ENCODE results near the gene AGTRAP.

AGTRAP gene

DNA sequence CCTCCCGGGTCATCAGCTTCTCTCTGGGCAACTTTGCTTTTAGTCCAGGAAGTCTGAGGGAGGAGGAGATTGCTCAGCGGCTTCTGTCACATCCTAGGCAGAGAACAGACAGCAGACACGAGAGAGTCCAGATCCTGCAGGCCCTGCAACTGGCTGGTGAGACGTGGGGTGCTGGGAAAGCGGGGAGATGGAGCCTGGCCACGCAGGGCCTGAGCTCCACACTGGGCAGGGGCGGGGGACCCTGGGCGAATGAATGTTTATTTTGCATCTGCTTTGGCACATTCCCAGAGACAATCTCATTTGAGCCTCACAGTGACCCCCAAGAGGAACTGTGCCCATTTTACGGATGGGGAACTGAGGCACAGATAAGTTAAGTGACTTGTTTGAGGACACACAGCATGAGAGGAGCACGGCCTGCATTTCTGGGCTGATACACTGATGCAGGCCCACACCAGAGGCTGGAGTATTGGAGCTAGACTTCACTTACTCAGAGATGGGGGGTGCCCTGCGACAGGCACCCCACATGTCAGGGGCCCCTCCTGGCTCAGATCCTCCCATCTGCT lies 35.6 kb downstream of the AGTRAP start:
- H3K27ac ChIP-seq = no peak overlapping the region
- TF ChIP-seq CTCF (conservative IDR thresholded peaks at IDR 0.05; ENCODE audit: low read depth) = no peak
- no peak for DNase-seq (ENCODE audit: low spot score)
- ChIA-PET CTCF (interaction anchor here (0.9 kb wide), 1 partner anchor 22 kb away, joined by 4 read pairs; no protein-coding TSS in a partner anchor), POLR2A (ENCODE audit: low non-redundant PET) (no interaction called here)

DNA sequence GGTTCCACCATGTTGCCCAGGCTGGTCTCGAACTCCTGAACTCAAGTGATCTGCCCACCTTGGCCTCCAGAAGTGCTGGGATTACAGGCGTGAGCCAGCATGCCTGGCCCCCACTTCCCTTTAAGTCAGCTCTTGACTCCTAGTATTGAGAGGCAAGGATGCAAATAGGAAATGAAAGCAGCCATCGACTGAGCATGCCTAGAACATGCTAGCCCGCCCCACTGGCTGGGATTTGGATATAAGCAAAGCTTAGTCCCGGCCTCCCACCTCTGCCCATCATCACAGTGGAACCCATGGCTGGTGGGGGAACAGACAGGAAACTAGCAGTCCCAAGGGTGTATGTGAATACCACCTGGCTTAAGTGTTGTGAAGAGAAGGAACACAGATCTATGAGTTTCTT lies 36.5 kb downstream of the AGTRAP start:
- ChIA-PET POLR2A (ENCODE audit: low non-redundant PET) (no interaction called here), CTCF (no interaction called here)
- no peak overlapping the region for H3K27ac ChIP-seq
- no peak for TF ChIP-seq CTCF (conservative IDR thresholded peaks at IDR 0.05; ENCODE audit: low read depth)
- no peak for DNase-seq (ENCODE audit: low spot score)

GRCh38 chr1:11774753-11775152 lies 38.8 kb downstream of the AGTRAP start:
- CTCF ChIA-PET = no interaction called here
- no peak overlapping the region for H3K27ac ChIP-seq
- DNase-seq (ENCODE audit: low spot score) = no peak
- TF ChIP-seq CTCF (conservative IDR thresholded peaks at IDR 0.05; ENCODE audit: low read depth) = no peak
- POLR2A ChIA-PET (ENCODE audit: low non-redundant PET) = no interaction called here

DNA sequence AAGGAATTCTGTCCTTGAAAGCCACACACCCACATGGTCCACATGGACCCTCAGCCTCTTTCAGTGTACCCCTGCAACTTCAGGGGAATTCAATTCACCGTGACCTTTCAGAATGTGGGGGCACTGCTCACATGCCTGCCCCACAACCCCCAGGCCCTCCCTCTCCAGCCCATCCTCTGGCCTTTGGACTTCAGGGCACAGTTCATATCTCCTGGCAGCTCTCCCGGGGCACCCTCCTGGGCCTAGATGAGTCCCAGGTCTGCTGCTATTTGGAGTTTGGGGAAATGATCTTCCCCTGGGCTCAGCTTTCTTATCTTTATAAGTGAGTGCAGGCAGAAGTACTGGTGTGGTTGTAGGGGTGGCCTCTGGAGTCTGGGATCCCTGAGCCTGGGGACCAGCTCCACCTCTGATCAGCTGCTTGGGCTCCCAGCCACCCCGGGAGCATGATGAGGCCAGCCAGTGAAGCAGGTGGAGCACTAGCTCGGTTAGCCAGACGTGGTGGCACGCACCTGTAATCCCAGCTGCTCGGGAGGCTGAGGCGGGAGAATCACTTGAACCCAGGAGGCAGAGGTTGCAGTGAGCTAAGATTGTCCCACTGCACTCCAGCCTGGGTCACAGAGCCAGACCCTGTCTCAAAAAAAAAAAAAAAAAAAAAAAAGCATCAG lies 41.9 kb downstream of the AGTRAP start:
- no peak for DNase-seq (ENCODE audit: low spot score)
- ChIA-PET CTCF (interaction anchor here (0.6 to 0.7 kb wide), 3 partner anchors 26 to 505 kb away, joined by 3 read pairs; partner anchors contain the start of gene UBIAD1), POLR2A (ENCODE audit: low non-redundant PET) (interaction anchor here (0.5 kb wide), 1 partner anchor 130 kb away, joined by 9 read pairs; no protein-coding TSS in a partner anchor)
- no peak overlapping the region for H3K27ac ChIP-seq
- TF ChIP-seq CTCF (conservative IDR thresholded peaks at IDR 0.05; ENCODE audit: low read depth) = no peak

DNA sequence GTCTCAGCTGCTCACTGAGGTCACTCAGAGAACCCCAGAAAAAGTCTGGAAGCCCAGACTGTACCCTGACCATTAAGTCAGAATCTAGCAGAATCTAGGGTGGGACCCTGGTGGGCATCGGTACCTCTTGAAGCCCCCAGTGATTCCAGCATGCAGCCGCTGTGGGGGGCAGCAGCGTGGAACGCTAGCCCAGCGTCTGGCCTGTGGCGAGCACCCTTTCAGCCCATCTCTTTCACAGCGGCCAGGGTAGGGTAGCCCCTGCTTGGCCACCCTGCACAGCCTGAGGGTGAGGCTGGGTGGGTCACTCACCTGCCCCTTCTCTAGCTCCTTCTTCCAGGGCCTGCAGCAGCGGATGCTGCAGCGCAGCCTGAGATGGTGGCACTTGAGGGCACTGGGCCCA lies 42.4 kb downstream of the AGTRAP start:
- no peak for DNase-seq (ENCODE audit: low spot score)
- POLR2A ChIA-PET (ENCODE audit: low non-redundant PET) = no interaction called here
- CTCF ChIA-PET = interaction anchor here (0.6 to 0.7 kb wide), 3 partner anchors 25 to 505 kb away, joined by 3 read pairs; partner anchors contain the start of gene UBIAD1
- no peak for TF ChIP-seq CTCF (conservative IDR thresholded peaks at IDR 0.05; ENCODE audit: low read depth)
- no peak overlapping the region for H3K27ac ChIP-seq

DNA sequence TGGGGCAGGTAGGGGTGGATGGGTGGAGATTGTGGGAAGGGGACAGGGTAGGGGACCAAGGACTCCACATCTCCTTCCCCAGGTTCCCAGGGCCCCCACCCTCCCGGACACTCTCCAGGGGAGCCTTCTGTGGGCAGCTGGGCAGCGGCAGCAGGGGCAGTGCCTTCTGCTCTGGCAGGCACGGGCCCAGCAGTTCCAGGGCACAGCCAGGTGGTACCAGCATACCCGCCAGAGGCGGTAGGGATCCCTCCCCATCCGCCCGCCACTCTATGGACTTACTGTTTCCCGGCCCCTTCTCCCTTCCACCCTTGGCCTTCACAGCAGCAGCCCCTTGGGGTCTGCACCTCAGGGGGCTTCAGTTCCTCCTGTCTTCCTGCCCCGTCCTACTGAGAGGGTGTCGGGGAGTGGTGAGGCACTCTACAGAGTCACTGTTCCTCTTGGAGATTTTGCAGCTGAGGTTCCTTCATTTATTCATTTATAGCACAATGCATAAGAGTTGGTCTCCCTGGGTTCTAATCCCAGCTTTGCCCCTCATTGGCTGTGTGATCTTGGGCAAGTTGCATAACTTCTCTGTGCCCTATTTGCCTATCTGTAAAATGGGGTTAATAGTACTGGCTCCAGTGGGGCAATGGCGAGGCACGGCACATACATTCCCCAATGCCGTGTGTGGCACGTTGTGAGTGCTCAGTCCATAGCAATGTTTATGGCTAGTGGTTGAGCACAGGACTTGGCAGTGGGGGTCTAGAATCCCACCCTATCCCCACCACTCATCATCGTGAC lies 43.1 kb downstream of the AGTRAP start:
- CTCF ChIA-PET = no interaction called here
- POLR2A ChIA-PET (ENCODE audit: low non-redundant PET) = no interaction called here
- no peak overlapping the region for H3K27ac ChIP-seq
- no peak for TF ChIP-seq CTCF (conservative IDR thresholded peaks at IDR 0.05; ENCODE audit: low read depth)
- no peak for DNase-seq (ENCODE audit: low spot score)

All from RWPE1 (cell line).